ENCODE results near the gene SPAG9. TPM values are rescaled to one million over a fixed set of nuclear protein-coding genes. Genes with fewer than 3 reads are reported as not detected.
A peak's percentile ranks its signal among the peaks of the same experiment; 100 is the strongest.

Gene SPAG9
- total and polyA plus RNA-seq, 3 experiments from 2014 or later: 10.5 to 43.0 (median 40.6) TPM

DNA sequence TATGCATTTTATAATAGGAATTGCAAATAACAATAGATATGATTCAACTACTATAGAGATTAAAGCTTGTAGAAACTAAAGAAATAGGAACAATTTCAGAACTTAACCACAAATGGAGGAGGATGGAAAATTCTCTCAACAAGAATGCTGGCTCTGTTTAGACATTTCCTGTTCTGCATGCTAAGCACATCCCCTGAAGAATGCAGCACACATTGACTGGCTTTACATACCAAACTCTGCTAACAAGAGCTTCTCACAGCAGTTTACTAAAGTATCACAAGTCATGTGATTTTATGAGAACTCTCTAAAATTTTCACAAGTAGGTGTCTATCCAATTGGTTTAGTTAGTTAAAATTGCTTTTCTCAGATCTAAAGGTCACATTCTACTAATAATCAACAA, 85.2 kb downstream of the SPAG9 start:
- DNase-seq: no peak
- Histone ChIP-seq H3K4me3 (ENCODE audit: low read length) (no peak overlapping the region), H3K27ac (ENCODE audit: low read depth, low read length) (no peak overlapping the region), H3K9me3 (ENCODE audit: low read length) (no peaks in the 10 kb centered on the region), H3K27me3 (ENCODE audit: insufficient read depth, low read length, poor library complexity, severe bottlenecking) (no peaks in the 10 kb centered on the region), H3K36me3 (ENCODE audit: insufficient read depth, low read length) (peaks cover 4% of the 10 kb centered on the region), H3K4me1 (ENCODE audit: insufficient read depth, low read length) (peaks cover 15% of the 10 kb centered on the region)
- Mint-ChIP-seq H3K36me3 (peaks cover 0 to 42% (median 24%) of the 10 kb centered on the region in 3 donors), H3K4me1 (peaks cover 16 to 26% (median 22%) of the 10 kb centered on the region in 3 donors), H3K4me3 (no peak overlapping the region), H3K27me3 (no peaks in the 10 kb centered on the region), H3K9me3 (no peaks in the 10 kb centered on the region), H3K27ac (peak overlapping the region in 1 of 8 donors; percentile 72)
- ChIA-PET CTCF (no interaction called here), POLR2A (no interaction called here)

DNA sequence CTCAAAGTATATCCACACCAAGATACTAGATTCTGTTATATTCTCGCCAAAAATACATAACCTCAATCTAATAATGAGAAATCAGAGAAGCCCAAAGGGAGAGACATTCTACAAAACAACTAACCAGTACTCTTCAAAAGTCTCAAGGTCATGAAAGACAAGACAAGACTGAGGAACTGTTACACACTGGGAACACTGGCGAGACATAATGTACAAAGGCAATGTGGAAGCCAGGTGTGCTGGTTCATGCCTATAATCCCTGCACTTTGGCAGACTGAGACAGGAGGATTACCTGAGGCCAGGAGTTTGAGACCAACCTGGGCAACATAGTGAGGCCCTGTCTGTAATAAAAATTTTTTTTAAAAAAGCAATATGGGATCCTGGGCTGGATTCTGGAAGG, 85.9 kb downstream of the SPAG9 start:
- Histone ChIP-seq H3K36me3 (ENCODE audit: insufficient read depth, low read length) (peaks cover 4% of the 10 kb centered on the region), H3K4me3 (ENCODE audit: low read length) (no peak overlapping the region), H3K9me3 (ENCODE audit: low read length) (no peaks in the 10 kb centered on the region), H3K4me1 (ENCODE audit: insufficient read depth, low read length) (peaks cover 20% of the 10 kb centered on the region), H3K27me3 (ENCODE audit: insufficient read depth, low read length, poor library complexity, severe bottlenecking) (no peaks in the 10 kb centered on the region), H3K27ac (ENCODE audit: low read depth, low read length) (no peak overlapping the region)
- Mint-ChIP-seq H3K4me1 (peaks cover 22 to 32% (median 28%) of the 10 kb centered on the region in 3 donors), H3K27ac (peak overlapping the region in 1 of 8 donors; percentile 8), H3K4me3 (no peak overlapping the region), H3K9me3 (no peaks in the 10 kb centered on the region), H3K36me3 (peaks cover 0 to 41% (median 22%) of the 10 kb centered on the region in 3 donors), H3K27me3 (no peaks in the 10 kb centered on the region)
- no peak for DNase-seq
- ChIA-PET POLR2A (no interaction called here), CTCF (no interaction called here)

DNA sequence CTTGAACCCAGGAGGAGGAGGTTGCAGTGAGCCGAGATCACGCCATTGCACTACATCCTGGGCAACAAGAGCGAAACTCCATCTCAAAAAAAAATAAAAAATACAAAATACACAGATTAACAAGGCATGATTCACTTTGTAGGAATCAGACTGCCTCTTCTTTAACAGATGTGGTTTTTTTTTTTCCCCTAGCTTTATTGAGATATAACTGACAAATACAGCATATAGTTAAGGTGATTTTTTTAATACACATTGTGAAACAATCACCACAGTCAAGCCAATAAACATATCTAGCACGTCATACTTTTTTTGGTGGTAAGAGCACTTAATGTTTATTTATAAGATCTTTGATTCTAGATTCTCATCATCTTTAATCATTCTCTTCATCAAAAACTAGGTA, 87.8 kb downstream of the SPAG9 start:
- Histone ChIP-seq H3K4me3 (ENCODE audit: low read length) (no peak overlapping the region), H3K4me1 (ENCODE audit: insufficient read depth, low read length) (peaks cover 30% of the 10 kb centered on the region), H3K36me3 (ENCODE audit: insufficient read depth, low read length) (peaks cover under 1% of the 10 kb centered on the region), H3K27ac (ENCODE audit: low read depth, low read length) (no peak overlapping the region), H3K27me3 (ENCODE audit: insufficient read depth, low read length, poor library complexity, severe bottlenecking) (no peaks in the 10 kb centered on the region), H3K9me3 (ENCODE audit: low read length) (no peaks in the 10 kb centered on the region)
- Mint-ChIP-seq H3K36me3 (peaks cover 0 to 30% (median 18%) of the 10 kb centered on the region in 3 donors), H3K4me1 (peaks cover 32 to 48% (median 42%) of the 10 kb centered on the region in 3 donors), H3K4me3 (no peak overlapping the region), H3K27ac (peak overlapping the region in 1 of 8 donors; percentile 40), H3K9me3 (no peaks in the 10 kb centered on the region), H3K27me3 (no peaks in the 10 kb centered on the region)
- CTCF ChIA-PET: no interaction called here
- no peak for DNase-seq
- POLR2A ChIA-PET: interaction anchor here (0.6 kb wide), 1 partner anchor 274 kb away, joined by 3 read pairs; no protein-coding TSS in a partner anchor

DNA sequence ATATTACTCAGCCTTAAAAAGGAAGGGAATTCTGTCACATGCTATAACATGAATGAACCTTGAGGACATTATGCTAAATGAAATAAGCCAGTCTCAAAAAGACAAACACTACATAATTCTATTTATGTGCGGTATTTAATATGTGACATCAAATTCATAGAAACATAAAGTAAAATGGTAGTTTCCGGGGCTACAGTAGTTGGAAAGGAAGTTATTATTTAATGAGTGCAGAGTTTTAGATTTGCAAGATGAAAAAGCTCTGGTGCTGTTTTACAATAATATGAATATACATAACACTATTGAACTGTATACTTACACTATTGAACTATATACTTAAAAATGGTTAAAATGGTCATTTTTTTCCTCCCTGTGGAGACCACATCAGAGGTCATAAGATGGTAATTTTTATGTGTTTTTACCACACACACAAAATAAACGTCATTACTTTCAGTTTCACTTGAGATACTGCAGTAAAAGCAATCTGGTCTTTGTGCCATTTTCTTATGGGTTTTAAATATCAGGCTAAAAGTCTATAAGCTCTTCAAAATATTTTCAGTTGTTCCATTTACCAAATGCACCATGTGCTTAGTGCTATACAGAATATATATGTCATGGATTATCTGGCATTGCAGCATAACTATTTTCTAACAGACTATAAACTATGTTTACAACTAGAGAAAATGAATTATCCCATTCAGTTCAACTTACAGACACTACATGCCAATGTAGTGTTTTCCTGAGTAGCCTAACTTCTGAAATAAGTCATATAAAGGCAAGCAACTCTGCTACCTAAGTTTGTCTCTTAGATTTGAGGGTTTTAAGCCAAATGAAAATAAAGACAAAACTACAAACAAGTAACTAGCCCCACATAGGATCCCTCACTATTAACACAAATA, 90.9 kb downstream of the SPAG9 start:
- POLR2A ChIA-PET: interaction anchor here (0.6 to 0.7 kb wide), 2 partner anchors 164 to 1277 kb away, joined by 3 to 6 read pairs; partner anchors contain the start of gene TOB1

DNA sequence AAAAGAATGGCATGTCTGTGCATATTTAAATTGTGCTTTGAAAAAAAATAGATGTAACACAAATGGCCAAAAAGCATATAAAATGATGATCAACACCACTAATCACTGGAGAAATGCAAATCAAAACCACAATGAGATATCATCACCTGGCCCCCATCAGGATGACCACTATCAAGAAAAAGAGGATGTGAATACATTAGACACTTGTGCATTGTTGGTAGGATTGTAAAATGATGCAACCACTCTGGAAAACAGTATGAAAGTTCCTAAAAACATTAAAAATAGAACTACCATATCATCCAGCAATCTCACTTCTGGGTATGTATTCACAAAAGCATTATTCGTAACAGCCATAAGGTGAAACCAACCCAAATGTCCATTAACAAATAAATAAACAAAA, 91.5 kb downstream of the SPAG9 start:
- Histone ChIP-seq H3K27me3 (ENCODE audit: insufficient read depth, low read length, poor library complexity, severe bottlenecking) (no peaks in the 10 kb centered on the region), H3K4me1 (ENCODE audit: insufficient read depth, low read length) (peaks cover 23% of the 10 kb centered on the region), H3K4me3 (ENCODE audit: low read length) (peak overlapping the region; percentile 2), H3K9me3 (ENCODE audit: low read length) (no peaks in the 10 kb centered on the region), H3K27ac (ENCODE audit: low read depth, low read length) (peak overlapping the region; percentile 56), H3K36me3 (ENCODE audit: insufficient read depth, low read length) (no peaks in the 10 kb centered on the region)
- no peak for DNase-seq
- Mint-ChIP-seq H3K27ac (peak overlapping the region; percentile 85 to 98 (median 96)), H3K4me1 (peaks cover 21 to 32% (median 30%) of the 10 kb centered on the region in 3 donors), H3K36me3 (peaks cover 0 to 25% (median 9%) of the 10 kb centered on the region in 3 donors), H3K4me3 (peak overlapping the region; percentile 63 to 88 (median 84)), H3K27me3 (no peaks in the 10 kb centered on the region), H3K9me3 (no peaks in the 10 kb centered on the region)
- ChIA-PET CTCF (no interaction called here), POLR2A (no interaction called here)

More for the DNA sequence above, 90.9 kb downstream of the SPAG9 start:
- H3K4me3 ChIP-seq (ENCODE audit: low read length): peak overlapping the region; percentile 2
- Mint-ChIP-seq H3K27me3 (no peaks in the 10 kb centered on the region), H3K4me1 (peaks cover 23 to 33% (median 32%) of the 10 kb centered on the region in 3 donors), H3K27ac (peak overlapping the region; percentile 85 to 98 (median 96)), H3K9me3 (no peaks in the 10 kb centered on the region), H3K4me3 (peak overlapping the region; percentile 63 to 88 (median 84)), H3K36me3 (peaks cover 0 to 27% (median 14%) of the 10 kb centered on the region in 3 donors)
- no peaks in the 10 kb centered on the region for H3K9me3 ChIP-seq (ENCODE audit: low read length)
- H3K36me3 ChIP-seq (ENCODE audit: insufficient read depth, low read length): no peaks in the 10 kb centered on the region
- H3K27me3 ChIP-seq (ENCODE audit: insufficient read depth, low read length, poor library complexity, severe bottlenecking): no peaks in the 10 kb centered on the region
- H3K27ac ChIP-seq (ENCODE audit: low read depth, low read length): peak overlapping the region; percentile 56
- CTCF ChIA-PET: interaction anchor here (1.3 kb wide), 1 partner anchor 123 kb away, joined by 6 read pairs; the partner anchor contains the start of gene NME1
- peaks cover 23% of the 10 kb centered on the region for H3K4me1 ChIP-seq (ENCODE audit: insufficient read depth, low read length)
- DNase-seq: peak in 2 of 5 donors; percentile 45 to 57

DNA sequence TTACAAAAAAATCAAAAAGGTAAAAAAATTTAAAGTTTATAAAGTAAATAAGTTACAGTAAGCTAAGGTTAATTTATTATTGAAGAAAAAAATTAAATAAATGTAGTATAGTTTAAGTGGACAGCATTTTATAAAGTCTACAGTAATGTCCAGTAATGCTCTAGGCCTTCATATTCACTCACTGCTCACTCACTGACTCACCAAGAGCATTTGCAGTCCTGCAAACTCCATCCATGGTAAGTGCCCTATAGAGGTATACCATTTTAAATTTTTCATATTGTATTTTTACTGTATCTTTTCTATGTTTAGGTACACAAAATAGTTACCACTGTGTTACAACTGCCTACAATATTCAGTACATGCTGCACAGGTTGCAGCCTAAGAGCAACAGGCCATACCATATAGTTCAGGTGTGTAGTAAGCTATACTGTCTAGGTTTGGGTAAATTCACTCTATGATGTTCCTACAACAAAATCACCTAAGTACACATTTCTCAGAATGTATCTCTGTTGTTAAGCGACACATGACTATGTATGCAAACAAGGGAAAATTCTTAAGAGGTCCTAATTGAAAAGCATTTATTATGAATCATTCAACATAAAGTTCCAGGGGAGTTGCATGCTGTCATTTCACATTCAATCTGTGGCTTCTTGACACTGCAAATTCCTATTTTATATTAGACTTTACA, 92.3 kb downstream of the SPAG9 start:
- CTCF ChIA-PET: interaction anchor here (1.6 kb wide), 1 partner anchor 125 kb away, joined by 4 read pairs; the partner anchor contains the start of gene NME1
- Mint-ChIP-seq H3K4me3 (no peak overlapping the region), H3K27me3 (no peaks in the 10 kb centered on the region), H3K36me3 (peaks cover 0 to 25% (median 9%) of the 10 kb centered on the region in 3 donors), H3K4me1 (peaks cover 21 to 32% (median 30%) of the 10 kb centered on the region in 3 donors), H3K27ac (peak overlapping the region in 3 of 8 donors; percentile 35 to 98 (median 96)), H3K9me3 (no peaks in the 10 kb centered on the region)
- no peak overlapping the region for H3K27ac ChIP-seq (ENCODE audit: low read depth, low read length)
- no peak for DNase-seq
- H3K27me3 ChIP-seq (ENCODE audit: insufficient read depth, low read length, poor library complexity, severe bottlenecking): no peaks in the 10 kb centered on the region
- peaks cover 23% of the 10 kb centered on the region for H3K4me1 ChIP-seq (ENCODE audit: insufficient read depth, low read length)
- no peaks in the 10 kb centered on the region for H3K9me3 ChIP-seq (ENCODE audit: low read length)
- no peaks in the 10 kb centered on the region for H3K36me3 ChIP-seq (ENCODE audit: insufficient read depth, low read length)
- H3K4me3 ChIP-seq (ENCODE audit: low read length): no peak overlapping the region
- POLR2A ChIA-PET: no interaction called here

DNA sequence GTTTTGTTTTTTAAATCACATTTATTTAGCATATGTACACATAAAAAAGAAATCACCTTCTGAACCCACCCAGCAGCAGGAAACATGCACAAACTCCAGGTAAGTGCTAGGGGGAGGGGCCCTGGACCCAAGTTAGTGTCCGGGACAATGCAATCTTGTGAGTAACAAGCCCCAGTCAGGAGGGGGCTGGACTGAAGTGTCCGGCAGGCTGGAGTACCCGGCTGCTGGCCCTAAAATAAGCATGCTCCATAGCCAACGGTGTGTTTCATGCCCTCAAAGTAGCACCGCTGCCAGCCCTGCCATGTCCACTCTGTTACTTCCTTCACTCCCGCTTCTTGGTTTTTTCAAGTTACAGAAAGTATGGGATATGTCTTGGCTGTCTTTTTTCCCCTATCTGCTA, 102.1 kb downstream of the SPAG9 start:
- no peaks in the 10 kb centered on the region for H3K4me1 Mint-ChIP-seq
- Histone ChIP-seq H3K9me3 (ENCODE audit: low read length) (no peaks in the 10 kb centered on the region), H3K4me1 (ENCODE audit: insufficient read depth, low read length) (no peaks in the 10 kb centered on the region), H3K4me3 (ENCODE audit: low read length) (no peak overlapping the region), H3K27ac (ENCODE audit: low read depth, low read length) (no peak overlapping the region), H3K27me3 (ENCODE audit: insufficient read depth, low read length, poor library complexity, severe bottlenecking) (no peaks in the 10 kb centered on the region), H3K36me3 (ENCODE audit: insufficient read depth, low read length) (peaks cover 15% of the 10 kb centered on the region)
- ChIA-PET POLR2A (no interaction called here), CTCF (no interaction called here)
- H3K27ac Mint-ChIP-seq: no peak overlapping the region
- H3K4me3 Mint-ChIP-seq: no peak overlapping the region
- H3K36me3 Mint-ChIP-seq: peaks cover 0 to 61% (median 15%) of the 10 kb centered on the region in 3 donors
- no peaks in the 10 kb centered on the region for H3K9me3 Mint-ChIP-seq
- DNase-seq: no peak
- no peaks in the 10 kb centered on the region for H3K27me3 Mint-ChIP-seq
